NCI-H460 (cell line): Measurements from ENCODE around the gene MAP3K13. TPM values are rescaled to one million over a fixed set of nuclear protein-coding genes. Genes with fewer than 3 reads are reported as not detected.

Experiments
- DNase-seq: peaks from one replicate; pipeline ENCODE4 v3.0.0-alpha.2; 2016; ENCODE audit warnings: low read depth; ENCODE audit errors: extremely low read depth
- polyA plus RNA-seq: library from polyadenylated mRNA; depleted of rRNA; stranded (reverse); fragments of >200 nt; gene quantifications from 2 replicates; pipeline ENCODE4 v1.2.3, GENCODE V29; 2014; cell fraction: nucleus; rRNA removed
- total RNA-seq: library from RNA; depleted of rRNA; stranded (reverse); fragments of >200 nt; shearing (Covaris generic); gene quantifications from 2 replicates; pipeline ENCODE4 v1.2.3, GENCODE V29; 2014; rRNA removed

Gene MAP3K13
- total RNA-seq, result 36.9 and 37.1 TPM in 2 replicates
- polyA plus RNA-seq, result 14.1 and 14.3 TPM in 2 replicates

DNA sequence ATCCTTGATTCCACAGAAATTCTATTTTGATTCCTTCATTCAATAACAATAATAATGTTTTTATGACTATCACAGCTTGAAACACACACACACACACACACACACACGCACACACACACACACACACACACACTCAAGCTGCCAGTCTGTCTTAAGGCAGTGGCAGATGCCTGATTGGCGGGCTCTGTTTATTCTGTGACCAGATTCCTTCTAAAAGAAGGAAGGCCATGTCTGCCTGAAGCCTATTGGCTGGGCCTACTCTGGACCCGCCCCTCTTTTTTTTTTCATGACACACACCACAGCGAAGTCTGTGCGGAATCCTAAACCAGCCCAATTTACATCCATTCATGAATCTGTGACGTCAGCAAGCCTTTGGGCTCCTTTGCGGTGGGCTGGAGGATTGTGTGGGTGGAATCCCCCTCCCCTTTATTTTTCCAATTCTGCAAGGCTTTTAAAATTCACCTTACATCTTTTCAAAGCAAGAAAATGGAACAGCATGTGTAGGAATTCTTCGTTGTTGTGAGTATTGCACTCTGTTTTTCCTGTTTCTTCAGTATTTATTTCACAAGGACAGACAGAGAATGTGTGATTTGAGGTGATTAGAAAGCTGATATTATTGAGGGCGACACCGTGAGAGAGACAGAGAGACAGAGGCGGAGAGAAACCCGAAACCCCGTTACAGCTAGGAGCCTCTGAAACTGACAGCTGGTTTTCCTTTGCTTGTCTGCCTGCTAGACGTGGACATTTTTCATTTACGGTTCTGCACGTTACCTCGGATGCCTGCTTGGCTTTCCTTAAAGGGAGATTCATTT is at the start of gene MAP3K13:
TSS of gene MAP3K13 (plus strand) at position 287 of the 812 bp plus-strand sequence. CDS start 65,446 bp downstream, outside the sequence.
- DNase-seq, result peak; percentile 86

DNA sequence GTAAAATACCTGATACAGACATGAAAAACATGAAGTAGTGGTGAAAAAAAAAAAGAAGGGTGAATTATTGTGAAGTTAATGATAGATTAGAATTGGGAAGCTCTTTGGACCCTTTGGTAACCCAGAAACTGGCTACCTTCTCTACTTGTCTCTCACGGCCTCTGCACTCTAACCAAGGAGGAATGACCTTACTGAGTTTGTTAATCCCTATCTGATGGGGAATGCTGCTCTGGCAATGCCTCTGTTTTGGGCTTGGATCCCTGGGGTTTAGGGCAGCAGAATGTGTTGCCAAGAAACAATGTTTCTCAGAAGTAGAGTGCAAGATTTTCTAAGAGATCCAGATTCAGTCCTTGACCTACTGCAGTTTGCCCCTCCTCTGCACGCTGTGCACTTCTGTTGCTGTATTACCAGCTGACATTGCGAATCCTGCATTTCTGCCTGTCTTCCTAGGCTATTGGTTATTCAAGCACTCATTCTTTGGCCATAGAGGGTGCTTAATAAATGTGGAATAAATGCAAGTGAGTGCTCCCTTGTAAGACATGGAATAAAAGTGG is 49.2 kb upstream of the MAP3K13 start:
- DNase-seq, result no peak

DNA sequence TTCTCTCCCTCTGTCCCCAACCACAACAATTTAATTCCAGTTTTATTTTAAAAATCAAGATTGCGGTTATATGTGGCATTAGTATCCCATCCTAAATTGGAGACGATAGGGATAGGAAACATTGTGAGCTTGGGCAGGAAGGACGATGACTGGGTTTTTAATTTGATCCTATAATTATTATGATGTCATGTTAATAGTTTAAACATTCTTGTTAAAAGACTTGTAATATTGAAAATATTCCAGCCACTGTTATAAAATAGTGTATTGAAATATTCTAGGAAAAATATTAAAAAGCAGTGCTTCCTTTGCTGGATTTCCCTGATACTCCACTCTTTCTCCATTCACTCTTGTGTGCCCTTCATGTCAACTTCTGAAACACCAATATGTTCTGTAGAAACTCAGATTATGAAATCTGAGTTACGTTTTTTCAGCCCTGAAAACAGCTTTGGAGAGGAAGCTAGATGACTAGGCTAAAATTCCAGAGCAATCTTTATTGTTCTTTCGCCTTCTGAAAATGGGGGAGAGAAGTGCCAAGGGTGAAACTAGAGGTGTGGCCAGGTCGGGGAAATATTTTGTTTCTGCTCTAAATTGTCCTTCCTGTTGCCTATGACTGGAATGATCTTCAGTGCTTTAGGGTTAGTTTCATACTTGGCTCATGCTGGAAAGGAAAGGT is 46.1 kb upstream of the MAP3K13 start:
- peak; percentile 83 for DNase-seq

- no peak for DNase-seq
Measured at GRCh38 chr3:185317674-185318073, 45.3 kb upstream of the MAP3K13 start.

DNA sequence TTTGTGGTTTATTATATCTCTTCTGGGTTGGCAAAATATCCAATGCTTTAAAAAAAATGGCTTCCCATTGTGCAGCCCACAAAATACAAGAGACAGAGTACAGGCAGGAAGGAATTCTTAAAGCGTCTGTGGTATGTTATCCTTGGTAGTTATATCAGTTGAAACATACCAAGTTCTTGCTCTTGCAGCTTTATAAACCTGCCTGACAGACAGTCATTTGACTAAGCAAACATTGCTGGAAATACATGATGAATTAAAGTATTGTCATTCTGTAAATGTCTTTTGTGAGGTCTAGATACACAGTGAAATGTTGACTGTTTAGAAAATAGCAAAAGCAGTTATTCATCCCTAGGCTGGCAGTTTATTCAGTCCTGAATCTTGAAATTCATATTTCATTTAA is 44.8 kb upstream of the MAP3K13 start:
- peak; percentile 65 for DNase-seq

DNA sequence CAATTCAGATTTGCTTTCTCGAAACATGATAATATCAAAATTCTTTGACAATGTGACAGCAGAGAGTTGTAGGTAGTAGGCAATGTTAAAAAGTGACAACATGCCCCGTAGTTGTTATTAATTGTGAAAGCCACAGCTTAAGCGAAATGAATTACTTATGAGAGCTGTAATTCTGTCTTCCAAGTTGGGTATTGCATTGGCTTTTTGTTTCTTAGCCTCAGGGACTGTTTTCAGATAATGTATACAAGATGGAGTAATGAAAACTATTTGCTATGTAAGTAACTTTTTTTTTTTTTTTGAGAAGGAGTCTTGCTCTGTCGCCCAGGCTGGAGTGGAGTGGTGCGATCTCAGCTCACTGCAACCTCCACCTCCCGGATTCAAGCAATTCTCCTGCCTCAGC is 43.1 kb upstream of the MAP3K13 start:
- no peak for DNase-seq

GRCh38 chr3:185320949-185321348 is 42.0 kb upstream of the MAP3K13 start:
- no peak for DNase-seq

GRCh38 chr3:185322101-185322719 is 40.7 kb upstream of the MAP3K13 start:
- DNase-seq, result no peak

GRCh38 chr3:185325946-185326791 is 36.8 kb upstream of the MAP3K13 start:
- no peak for DNase-seq

DNA sequence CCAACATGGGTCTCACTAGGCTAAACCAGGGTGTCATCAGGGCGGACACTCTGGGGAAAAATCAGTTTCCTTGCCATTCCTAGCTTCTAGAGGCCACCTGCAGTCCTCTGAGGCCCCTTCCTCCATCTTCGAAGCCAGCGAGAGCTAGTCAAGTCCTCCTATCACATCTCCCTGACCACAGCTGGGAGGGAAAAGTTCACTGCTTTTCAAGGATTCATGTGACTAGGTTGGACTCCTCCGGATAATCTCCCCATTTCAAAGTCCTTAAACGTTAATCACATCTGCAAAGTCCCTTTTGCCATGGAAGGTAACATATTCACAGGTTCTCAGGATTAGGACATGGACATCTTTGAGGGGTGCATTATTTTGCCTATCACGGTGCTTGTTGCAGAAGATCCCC is 35.9 kb upstream of the MAP3K13 start:
- no peak for DNase-seq

- DNase-seq, result no peak
Measured at GRCh38 chr3:185328324-185329004, 34.5 kb upstream of the MAP3K13 start.

DNA sequence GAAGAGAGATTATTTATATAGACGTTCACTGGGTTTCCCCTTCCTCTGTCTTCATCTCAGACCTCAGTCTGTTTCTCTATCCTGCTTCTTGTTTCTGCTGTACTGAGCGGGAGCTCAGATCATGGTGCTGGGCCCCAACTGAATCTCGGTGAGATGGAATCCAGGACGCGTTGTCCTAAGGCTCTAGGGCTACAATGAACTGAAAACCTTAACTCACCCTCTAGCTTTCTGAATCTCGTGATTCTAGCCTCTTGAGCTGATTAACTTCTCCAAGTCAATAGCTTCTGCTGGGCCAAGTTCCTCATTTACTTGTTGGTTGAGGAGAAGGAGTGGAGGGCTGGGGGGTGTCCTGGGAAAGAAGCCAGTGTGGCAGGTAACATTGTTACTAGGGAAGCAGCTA is 32.7 kb upstream of the MAP3K13 start:
- no peak for DNase-seq

- DNase-seq, result no peak
Measured at GRCh38 chr3:185330644-185331043, 32.3 kb upstream of the MAP3K13 start.

GRCh38 chr3:185332026-185332735 is 30.8 kb upstream of the MAP3K13 start:
- DNase-seq, result peak; percentile 76

- peak; percentile 66 for DNase-seq
Measured at GRCh38 chr3:185335799-185336198, 27.1 kb upstream of the MAP3K13 start.

GRCh38 chr3:185337231-185337816 is 25.6 kb upstream of the MAP3K13 start:
- peak; percentile 83 for DNase-seq

GRCh38 chr3:185339945-185340344 is 23.0 kb upstream of the MAP3K13 start:
- no peak for DNase-seq

- no peak for DNase-seq
Measured at GRCh38 chr3:185340751-185341150, 22.2 kb upstream of the MAP3K13 start.
